GM23338 (cell line): ENCODE data around the gene ACOT11. TPM values are rescaled to one million over a fixed set of nuclear protein-coding genes. Genes with fewer than 3 reads are reported as not detected.

ENCODE experiments used
- ATAC-seq: fragments of 200-7000 bp; cut with Tn5 transposase; 3 replicates; pipeline ENCODE4 v1.9.1; 2020
- DNase-seq: peaks from one replicate; pipeline ENCODE4 v3.0.0-alpha.2; 2015; ENCODE audit warnings: low spot score
- H2AFZ ChIP-seq: fragments of 200-600 bp; sonication (generic); 2 replicates; pipeline ENCODE4 v1.8.0; 2016; ENCODE audit warnings: antibody characterized with exemption, mild to moderate bottlenecking, moderate library complexity
- H3F3A ChIP-seq: fragments of 200-600 bp; sonication (generic); replicated peaks from 2 replicates; pipeline ENCODE4 v1.8.0; 2017; ENCODE audit warnings: antibody characterized with exemption, mixed run types, low read depth
- H3K27ac ChIP-seq: fragments of 200-600 bp; sonication (generic); 2 replicates; pipeline ENCODE4 v1.6.1; 2016; ENCODE audit warnings: low read depth
- H3K27me3 ChIP-seq: fragments of 200-600 bp; sonication (generic); 2 replicates; pipeline ENCODE4 v1.8.0; 2016; ENCODE audit warnings: mild to moderate bottlenecking, mixed run types, moderate library complexity; ENCODE audit not compliant: insufficient read depth
- H3K36me3 ChIP-seq: fragments of 200-600 bp; sonication (generic); 2 replicates; pipeline ENCODE4 v1.8.0; 2016; ENCODE audit warnings: mild to moderate bottlenecking; ENCODE audit not compliant: insufficient read depth
- H3K4me1 ChIP-seq: fragments of 200-600 bp; sonication (generic); 2 replicates; pipeline ENCODE4 v1.8.0; 2016; ENCODE audit warnings: mild to moderate bottlenecking, moderate library complexity; ENCODE audit not compliant: insufficient read depth
- H3K4me2 ChIP-seq: fragments of 200-600 bp; sonication (generic); 2 replicates; pipeline ENCODE4 v1.7.1; 2017; ENCODE audit warnings: mixed run types
- H3K4me3 ChIP-seq: fragments of 200-600 bp; sonication (generic); 2 replicates; pipeline ENCODE4 v1.6.1; 2016; ENCODE audit warnings: mixed run types
- H3K79me2 ChIP-seq: fragments of 200-600 bp; sonication (generic); replicated peaks from 2 replicates; pipeline ENCODE4 v1.8.0; 2017; ENCODE audit warnings: mild to moderate bottlenecking; ENCODE audit not compliant: insufficient read depth
- H3K9me2 ChIP-seq: fragments of 200-600 bp; sonication (generic); 2 replicates; pipeline ENCODE4 v1.8.0; 2017; ENCODE audit not compliant: insufficient read depth
- H4K20me1 ChIP-seq: fragments of 200-600 bp; sonication (generic); replicated peaks from 2 replicates; pipeline ENCODE4 v1.8.0; 2017; ENCODE audit warnings: mild to moderate bottlenecking; ENCODE audit not compliant: insufficient read depth
- H3K27ac Mint-ChIP-seq: 2 replicates; pipeline ENCODE4 v1.8.0; 2020; ENCODE audit warnings: inconsistent platforms, mild to moderate bottlenecking, moderate library complexity, mixed read lengths
- H3K27me3 Mint-ChIP-seq: 3 replicates; pipeline ENCODE4 v1.8.0; 2022; ENCODE audit warnings: low read depth, mild to moderate bottlenecking, moderate library complexity, mixed read lengths, inconsistent platforms; ENCODE audit not compliant: insufficient read depth, poor library complexity
- H3K36me3 Mint-ChIP-seq: 3 replicates; pipeline ENCODE4 v1.8.0; 2021; ENCODE audit warnings: low read depth, mild to moderate bottlenecking, inconsistent platforms, moderate library complexity, mixed read lengths
- H3K4me1 Mint-ChIP-seq: 3 replicates; pipeline ENCODE4 v1.8.0; 2020; ENCODE audit warnings: mild to moderate bottlenecking, inconsistent platforms, mixed read lengths
- H3K4me3 Mint-ChIP-seq: 3 replicates; pipeline ENCODE4 v1.8.0; 2021; ENCODE audit warnings: moderate library complexity, mild to moderate bottlenecking, inconsistent platforms, mixed read lengths
- H3K9me3 Mint-ChIP-seq: 3 replicates; pipeline ENCODE4 v1.8.0; 2020; ENCODE audit warnings: moderate library complexity, mild to moderate bottlenecking, inconsistent platforms, mixed read lengths
- CREB1 ChIP-seq: fragments of 250-450 bp; sonication (Bioruptor Pico); IDR thresholded peaks from 2 replicates; pipeline ENCODE4 v1.5.0; 2020; ENCODE audit warnings: low read depth, mild to moderate bottlenecking, moderate library complexity
- EZH2 ChIP-seq: fragments of 200-600 bp; sonication (generic); IDR thresholded peaks from one replicate; pipeline ENCODE4 v1.8.0; 2017; ENCODE audit warnings: antibody characterized with exemption, mild to moderate bottlenecking, low read depth; ENCODE audit not compliant: unreplicated experiment
- EZH2phosphoT487 ChIP-seq: fragments of 200-600 bp; sonication (generic); IDR thresholded peaks from one replicate; pipeline ENCODE4 v1.8.1; 2018; ENCODE audit warnings: antibody characterized with exemption; ENCODE audit not compliant: unreplicated experiment
- JUNB ChIP-seq: IDR thresholded peaks from one replicate; pipeline ENCODE4 v1.6.1; 2016; ENCODE audit warnings: antibody characterized with exemption; ENCODE audit not compliant: unreplicated experiment
- NANOG ChIP-seq: IDR thresholded peaks from 2 replicates; pipeline ENCODE4 v1.6.1; 2016; ENCODE audit warnings: antibody characterized with exemption, borderline replicate concordance
- POLR2AphosphoS5 ChIP-seq: IDR thresholded peaks from 2 replicates; pipeline ENCODE4 v1.6.1; 2016; ENCODE audit warnings: antibody characterized with exemption, low read depth
- STAT1 ChIP-seq: IDR thresholded peaks from one replicate; pipeline ENCODE4 v1.6.1; 2016; ENCODE audit warnings: antibody characterized with exemption; ENCODE audit not compliant: unreplicated experiment
- ZNF114 ChIP-seq: fragments of 250-450 bp; sonication (Bioruptor Pico); IDR thresholded peaks from 2 replicates; pipeline ENCODE4 v1.5.0; 2020; ENCODE audit warnings: mild to moderate bottlenecking, moderate library complexity
- ZNF331 ChIP-seq: fragments of 250-450 bp; sonication (Bioruptor Pico); IDR thresholded peaks from 2 replicates; pipeline ENCODE4 v1.5.0; 2020; ENCODE audit warnings: low read depth, mild to moderate bottlenecking, moderate library complexity
- polyA plus RNA-seq: library from polyadenylated mRNA; unstranded; fragments of >200 nt; fragmentation: Nextera tagmentation; extraction: Ambion mirVana; gene quantifications from 2 replicates; pipeline ENCODE4 v1.2.1, GENCODE V29; 2016
- total RNA-seq: library from RNA; depleted of rRNA; stranded (reverse); fragments of >200 nt; shearing (Covaris generic); gene quantifications from 2 replicates; pipeline ENCODE4 v1.2.3, GENCODE V29; 2014
- TF ChIP-seq, protein P1 (sequence below), 2 experiments: fragments of 200-600 bp in 1 of 2; sonication (generic) in 1 of 2; conservative IDR thresholded peaks; 2 replicates each; pipeline versions ENCODE4 v1.5.1 to v1.6.1; 2016 to 2017; ENCODE audit warnings: antibody characterized with exemption in 2 of 2, low read depth in 2 of 2, mild to moderate bottlenecking in 2 of 2, moderate library complexity in 1 of 2
- TF ChIP-seq, protein P2 (sequence below): IDR thresholded peaks from 2 replicates; pipeline ENCODE4 v1.6.1; 2016; ENCODE audit warnings: antibody characterized with exemption
- TF ChIP-seq, protein P3 (sequence below): IDR thresholded peaks from one replicate; pipeline ENCODE4 v1.6.1; 2018; ENCODE audit warnings: antibody characterized with exemption; ENCODE audit not compliant: unreplicated experiment
- TF ChIP-seq, protein P4 (sequence below): fragments of 250-450 bp; sonication (Bioruptor Pico); IDR thresholded peaks from 2 replicates; pipeline ENCODE4 v1.5.0; 2020; ENCODE audit warnings: mild to moderate bottlenecking, moderate library complexity

The ACOT11 gene
- total and polyA plus RNA-seq, 2 experiments from 2014 or later, result 1.6 to 2.7 TPM

DNA sequence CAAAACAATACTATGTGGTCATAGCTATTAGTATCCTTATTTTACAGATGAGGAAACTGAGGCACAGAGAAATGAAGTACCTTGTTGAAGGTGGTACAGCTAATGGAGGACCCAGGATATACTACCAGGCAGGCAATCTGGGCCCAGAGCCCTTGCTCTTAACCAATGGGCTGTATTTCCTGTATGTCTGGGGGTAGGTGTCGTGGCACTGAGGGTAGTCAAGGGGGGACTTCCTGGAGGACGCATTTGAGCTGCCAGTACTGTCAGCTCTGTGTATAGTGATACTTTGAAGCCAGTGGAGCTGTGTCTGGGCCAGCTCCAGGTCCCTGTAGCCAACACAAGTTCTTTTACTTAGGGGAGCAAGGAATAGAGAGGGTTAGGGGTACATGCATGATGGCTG lies 40.3 kb downstream of the ACOT11 start:
- H3K4me3 ChIP-seq, result no peak overlapping the region
- H3K79me2 ChIP-seq, result no peaks in the 10 kb centered on the region
- Mint-ChIP-seq H3K27me3 (peaks cover 14% of the 10 kb centered on the region), H3K4me3 (no peak overlapping the region), H3K9me3 (no peaks in the 10 kb centered on the region), H3K27ac (no peak overlapping the region), H3K36me3 (no peaks in the 10 kb centered on the region), H3K4me1 (peaks cover 18% of the 10 kb centered on the region)
- ATAC-seq (no peak), DNase-seq (no peak)
- no peaks in the 10 kb centered on the region for H4K20me1 ChIP-seq
- no peaks in the 10 kb centered on the region for H3K27me3 ChIP-seq
- H3K9me2 ChIP-seq, result no peaks in the 10 kb centered on the region
- H2AFZ ChIP-seq, result no peak overlapping the region
- no peak overlapping the region for H3K4me2 ChIP-seq
- H3K4me1 ChIP-seq, result 0 out of 2 replicates have a peak, but pooled peaks cover 7% of the 10 kb centered on the region
- TF ChIP-seq ZNF114 (CRISPR knock-in tag) (no peak), CREB1 (CRISPR knock-in tag) (no peak), ZNF331 (CRISPR knock-in tag) (no peak), NANOG (no peak), POLR2AphosphoS5 (no peak), JUNB (no peak), EZH2 (no peak), STAT1 (no peak), EZH2phosphoT487 (no peak)
- TF ChIP-seq, protein P1, sequence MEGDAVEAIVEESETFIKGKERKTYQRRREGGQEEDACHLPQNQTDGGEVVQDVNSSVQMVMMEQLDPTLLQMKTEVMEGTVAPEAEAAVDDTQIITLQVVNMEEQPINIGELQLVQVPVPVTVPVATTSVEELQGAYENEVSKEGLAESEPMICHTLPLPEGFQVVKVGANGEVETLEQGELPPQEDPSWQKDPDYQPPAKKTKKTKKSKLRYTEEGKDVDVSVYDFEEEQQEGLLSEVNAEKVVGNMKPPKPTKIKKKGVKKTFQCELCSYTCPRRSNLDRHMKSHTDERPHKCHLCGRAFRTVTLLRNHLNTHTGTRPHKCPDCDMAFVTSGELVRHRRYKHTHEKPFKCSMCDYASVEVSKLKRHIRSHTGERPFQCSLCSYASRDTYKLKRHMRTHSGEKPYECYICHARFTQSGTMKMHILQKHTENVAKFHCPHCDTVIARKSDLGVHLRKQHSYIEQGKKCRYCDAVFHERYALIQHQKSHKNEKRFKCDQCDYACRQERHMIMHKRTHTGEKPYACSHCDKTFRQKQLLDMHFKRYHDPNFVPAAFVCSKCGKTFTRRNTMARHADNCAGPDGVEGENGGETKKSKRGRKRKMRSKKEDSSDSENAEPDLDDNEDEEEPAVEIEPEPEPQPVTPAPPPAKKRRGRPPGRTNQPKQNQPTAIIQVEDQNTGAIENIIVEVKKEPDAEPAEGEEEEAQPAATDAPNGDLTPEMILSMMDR (conservative IDR thresholded peaks at IDR 0.05; ENCODE audit: low read depth in 2 of 2), result no peak
- TF ChIP-seq, protein P2, sequence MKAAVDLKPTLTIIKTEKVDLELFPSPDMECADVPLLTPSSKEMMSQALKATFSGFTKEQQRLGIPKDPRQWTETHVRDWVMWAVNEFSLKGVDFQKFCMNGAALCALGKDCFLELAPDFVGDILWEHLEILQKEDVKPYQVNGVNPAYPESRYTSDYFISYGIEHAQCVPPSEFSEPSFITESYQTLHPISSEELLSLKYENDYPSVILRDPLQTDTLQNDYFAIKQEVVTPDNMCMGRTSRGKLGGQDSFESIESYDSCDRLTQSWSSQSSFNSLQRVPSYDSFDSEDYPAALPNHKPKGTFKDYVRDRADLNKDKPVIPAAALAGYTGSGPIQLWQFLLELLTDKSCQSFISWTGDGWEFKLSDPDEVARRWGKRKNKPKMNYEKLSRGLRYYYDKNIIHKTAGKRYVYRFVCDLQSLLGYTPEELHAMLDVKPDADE, result no peak
- TF ChIP-seq, protein P3, sequence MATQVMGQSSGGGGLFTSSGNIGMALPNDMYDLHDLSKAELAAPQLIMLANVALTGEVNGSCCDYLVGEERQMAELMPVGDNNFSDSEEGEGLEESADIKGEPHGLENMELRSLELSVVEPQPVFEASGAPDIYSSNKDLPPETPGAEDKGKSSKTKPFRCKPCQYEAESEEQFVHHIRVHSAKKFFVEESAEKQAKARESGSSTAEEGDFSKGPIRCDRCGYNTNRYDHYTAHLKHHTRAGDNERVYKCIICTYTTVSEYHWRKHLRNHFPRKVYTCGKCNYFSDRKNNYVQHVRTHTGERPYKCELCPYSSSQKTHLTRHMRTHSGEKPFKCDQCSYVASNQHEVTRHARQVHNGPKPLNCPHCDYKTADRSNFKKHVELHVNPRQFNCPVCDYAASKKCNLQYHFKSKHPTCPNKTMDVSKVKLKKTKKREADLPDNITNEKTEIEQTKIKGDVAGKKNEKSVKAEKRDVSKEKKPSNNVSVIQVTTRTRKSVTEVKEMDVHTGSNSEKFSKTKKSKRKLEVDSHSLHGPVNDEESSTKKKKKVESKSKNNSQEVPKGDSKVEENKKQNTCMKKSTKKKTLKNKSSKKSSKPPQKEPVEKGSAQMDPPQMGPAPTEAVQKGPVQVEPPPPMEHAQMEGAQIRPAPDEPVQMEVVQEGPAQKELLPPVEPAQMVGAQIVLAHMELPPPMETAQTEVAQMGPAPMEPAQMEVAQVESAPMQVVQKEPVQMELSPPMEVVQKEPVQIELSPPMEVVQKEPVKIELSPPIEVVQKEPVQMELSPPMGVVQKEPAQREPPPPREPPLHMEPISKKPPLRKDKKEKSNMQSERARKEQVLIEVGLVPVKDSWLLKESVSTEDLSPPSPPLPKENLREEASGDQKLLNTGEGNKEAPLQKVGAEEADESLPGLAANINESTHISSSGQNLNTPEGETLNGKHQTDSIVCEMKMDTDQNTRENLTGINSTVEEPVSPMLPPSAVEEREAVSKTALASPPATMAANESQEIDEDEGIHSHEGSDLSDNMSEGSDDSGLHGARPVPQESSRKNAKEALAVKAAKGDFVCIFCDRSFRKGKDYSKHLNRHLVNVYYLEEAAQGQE, result no peak
- TF ChIP-seq, protein P4, sequence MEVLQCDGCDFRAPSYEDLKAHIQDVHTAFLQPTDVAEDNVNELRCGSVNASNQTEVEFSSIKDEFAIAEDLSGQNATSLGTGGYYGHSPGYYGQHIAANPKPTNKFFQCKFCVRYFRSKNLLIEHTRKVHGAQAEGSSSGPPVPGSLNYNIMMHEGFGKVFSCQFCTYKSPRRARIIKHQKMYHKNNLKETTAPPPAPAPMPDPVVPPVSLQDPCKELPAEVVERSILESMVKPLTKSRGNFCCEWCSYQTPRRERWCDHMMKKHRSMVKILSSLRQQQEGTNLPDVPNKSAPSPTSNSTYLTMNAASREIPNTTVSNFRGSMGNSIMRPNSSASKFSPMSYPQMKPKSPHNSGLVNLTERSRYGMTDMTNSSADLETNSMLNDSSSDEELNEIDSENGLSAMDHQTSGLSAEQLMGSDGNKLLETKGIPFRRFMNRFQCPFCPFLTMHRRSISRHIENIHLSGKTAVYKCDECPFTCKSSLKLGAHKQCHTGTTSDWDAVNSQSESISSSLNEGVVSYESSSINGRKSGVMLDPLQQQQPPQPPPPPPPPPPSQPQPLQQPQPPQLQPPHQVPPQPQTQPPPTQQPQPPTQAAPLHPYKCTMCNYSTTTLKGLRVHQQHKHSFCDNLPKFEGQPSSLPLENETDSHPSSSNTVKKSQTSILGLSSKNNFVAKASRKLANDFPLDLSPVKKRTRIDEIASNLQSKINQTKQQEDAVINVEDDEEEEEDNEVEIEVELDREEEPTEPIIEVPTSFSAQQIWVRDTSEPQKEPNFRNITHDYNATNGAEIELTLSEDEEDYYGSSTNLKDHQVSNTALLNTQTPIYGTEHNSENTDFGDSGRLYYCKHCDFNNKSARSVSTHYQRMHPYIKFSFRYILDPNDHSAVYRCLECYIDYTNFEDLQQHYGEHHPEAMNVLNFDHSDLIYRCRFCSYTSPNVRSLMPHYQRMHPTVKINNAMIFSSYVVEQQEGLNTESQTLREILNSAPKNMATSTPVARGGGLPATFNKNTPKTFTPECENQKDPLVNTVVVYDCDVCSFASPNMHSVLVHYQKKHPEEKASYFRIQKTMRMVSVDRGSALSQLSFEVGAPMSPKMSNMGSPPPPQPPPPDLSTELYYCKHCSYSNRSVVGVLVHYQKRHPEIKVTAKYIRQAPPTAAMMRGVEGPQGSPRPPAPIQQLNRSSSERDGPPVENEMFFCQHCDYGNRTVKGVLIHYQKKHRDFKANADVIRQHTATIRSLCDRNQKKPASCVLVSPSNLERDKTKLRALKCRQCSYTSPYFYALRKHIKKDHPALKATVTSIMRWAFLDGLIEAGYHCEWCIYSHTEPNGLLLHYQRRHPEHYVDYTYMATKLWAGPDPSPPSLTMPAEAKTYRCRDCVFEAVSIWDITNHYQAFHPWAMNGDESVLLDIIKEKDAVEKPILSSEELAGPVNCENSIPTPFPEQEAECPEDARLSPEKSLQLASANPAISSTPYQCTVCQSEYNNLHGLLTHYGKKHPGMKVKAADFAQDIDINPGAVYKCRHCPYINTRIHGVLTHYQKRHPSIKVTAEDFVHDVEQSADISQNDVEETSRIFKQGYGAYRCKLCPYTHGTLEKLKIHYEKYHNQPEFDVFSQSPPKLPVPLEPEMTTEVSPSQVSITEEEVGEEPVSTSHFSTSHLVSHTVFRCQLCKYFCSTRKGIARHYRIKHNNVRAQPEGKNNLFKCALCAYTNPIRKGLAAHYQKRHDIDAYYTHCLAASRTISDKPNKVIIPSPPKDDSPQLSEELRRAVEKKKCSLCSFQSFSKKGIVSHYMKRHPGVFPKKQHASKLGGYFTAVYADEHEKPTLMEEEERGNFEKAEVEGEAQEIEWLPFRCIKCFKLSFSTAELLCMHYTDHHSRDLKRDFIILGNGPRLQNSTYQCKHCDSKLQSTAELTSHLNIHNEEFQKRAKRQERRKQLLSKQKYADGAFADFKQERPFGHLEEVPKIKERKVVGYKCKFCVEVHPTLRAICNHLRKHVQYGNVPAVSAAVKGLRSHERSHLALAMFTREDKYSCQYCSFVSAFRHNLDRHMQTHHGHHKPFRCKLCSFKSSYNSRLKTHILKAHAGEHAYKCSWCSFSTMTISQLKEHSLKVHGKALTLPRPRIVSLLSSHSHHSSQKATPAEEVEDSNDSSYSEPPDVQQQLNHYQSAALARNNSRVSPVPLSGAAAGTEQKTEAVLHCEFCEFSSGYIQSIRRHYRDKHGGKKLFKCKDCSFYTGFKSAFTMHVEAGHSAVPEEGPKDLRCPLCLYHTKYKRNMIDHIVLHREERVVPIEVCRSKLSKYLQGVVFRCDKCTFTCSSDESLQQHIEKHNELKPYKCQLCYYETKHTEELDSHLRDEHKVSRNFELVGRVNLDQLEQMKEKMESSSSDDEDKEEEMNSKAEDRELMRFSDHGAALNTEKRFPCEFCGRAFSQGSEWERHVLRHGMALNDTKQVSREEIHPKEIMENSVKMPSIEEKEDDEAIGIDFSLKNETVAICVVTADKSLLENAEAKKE (CRISPR knock-in tag), result no peak
- H3K36me3 ChIP-seq, result no peaks in the 10 kb centered on the region
- H3F3A ChIP-seq, result no peaks in the 10 kb centered on the region
- no peak overlapping the region for H3K27ac ChIP-seq
